HG03354 (cell line): Measurements from ENCODE around the gene NUDT22.

Experiments used
- ATAC-seq: cut with Tn5 transposase; IDR thresholded peaks from one replicate; pipeline ENCODE4 v1.9.1; 2021; ENCODE audit warnings: mild to moderate bottlenecking; ENCODE audit not compliant: unreplicated experiment, poor library complexity, severe bottlenecking

NUDT22 gene

GRCh38 chr11:64251753-64252002, 25.6 kb downstream of the NUDT22 start:
- no peak for ATAC-seq

- ATAC-seq, result no peak
These were observed 26.2 kb downstream of the NUDT22 start for GRCh38 chr11:64252003-64252872.

- no peak for ATAC-seq
These were observed 27.0 kb downstream of the NUDT22 start for GRCh38 chr11:64253043-64253442.

- ATAC-seq, result no peak
These were observed 27.4 kb downstream of the NUDT22 start for GRCh38 chr11:64253481-64253880.

GRCh38 chr11:64254326-64254725, 28.3 kb downstream of the NUDT22 start:
- no peak for ATAC-seq

- no peak for ATAC-seq
These were observed 29.4 kb downstream of the NUDT22 start for GRCh38 chr11:64255135-64256128.

- no peak for ATAC-seq
These were observed 30.2 kb downstream of the NUDT22 start for GRCh38 chr11:64256300-64256699.

GRCh38 chr11:64258356-64258755, 32.3 kb downstream of the NUDT22 start:
- no peak for ATAC-seq

GRCh38 chr11:64258946-64259532, 33.0 kb downstream of the NUDT22 start:
- ATAC-seq, result no peak

GRCh38 chr11:64259533-64260067, 33.5 kb downstream of the NUDT22 start:
- no peak for ATAC-seq

- no peak for ATAC-seq
These were observed 34.2 kb downstream of the NUDT22 start for GRCh38 chr11:64260147-64260708.

- no peak for ATAC-seq
These were observed 35.5 kb downstream of the NUDT22 start for GRCh38 chr11:64261556-64262080.

GRCh38 chr11:64262271-64263002, 36.4 kb downstream of the NUDT22 start:
- no peak for ATAC-seq

- ATAC-seq, result no peak
These were observed 37.2 kb downstream of the NUDT22 start for GRCh38 chr11:64263021-64263946.

GRCh38 chr11:64263947-64264317, 37.9 kb downstream of the NUDT22 start:
- ATAC-seq, result no peak

- ATAC-seq, result no peak
These were observed 38.3 kb downstream of the NUDT22 start for GRCh38 chr11:64264371-64264852.

- ATAC-seq, result no peak
These were observed 39.4 kb downstream of the NUDT22 start for GRCh38 chr11:64265176-64266160.
